ENCODE measurements around the gene CDKN3. TPM values are rescaled to one million over a fixed set of nuclear protein-coding genes. Genes with fewer than 3 reads are reported as not detected.
"Not testable (repeated sequence)": the region's sequence is repeated elsewhere in the genome, so short reads cannot be mapped to it uniquely, and the experiment has no call there.

CDKN3 gene
- total RNA-seq, 2 donors from 2014 or later: 68.0 to 73.3 TPM

GRCh38 chr14:54387328-54387727, 9.5 kb upstream of the CDKN3 start:
- Mint-ChIP-seq H3K9me3 (no peaks in the 10 kb centered on the region), H3K36me3 (ENCODE audit: low read depth) (no peaks in the 10 kb centered on the region), H3K4me3 (no peak overlapping the region), H3K27me3 (peaks cover 29% of the 10 kb centered on the region), H3K4me1 (no peaks in the 10 kb centered on the region), H3K27ac (no peak overlapping the region)
- ATAC-seq (replicated peaks): no peak

GRCh38 chr14:54392131-54392859, 4.5 kb upstream of the CDKN3 start:
- Mint-ChIP-seq H3K4me3 (no peak overlapping the region), H3K36me3 (ENCODE audit: low read depth) (peaks cover 6% of the 10 kb centered on the region), H3K4me1 (no peaks in the 10 kb centered on the region), H3K27me3 (peaks cover 24% of the 10 kb centered on the region), H3K27ac (no peak overlapping the region), H3K9me3 (no peaks in the 10 kb centered on the region)
- no peak for ATAC-seq (replicated peaks)

- peaks cover 15% of the 10 kb centered on the region for H3K27me3 Mint-ChIP-seq
- H3K9me3 Mint-ChIP-seq; ATAC-seq (replicated peaks); H3K4me3 Mint-ChIP-seq; H3K36me3 Mint-ChIP-seq (ENCODE audit: low read depth); H3K4me1 Mint-ChIP-seq; H3K27ac Mint-ChIP-seq: not testable (repeated sequence)
These were observed 3.6 kb upstream of the CDKN3 start for GRCh38 chr14:54392986-54393884.

- Mint-ChIP-seq H3K4me1 (peaks cover 11% of the 10 kb centered on the region), H3K27me3 (peaks cover 6% of the 10 kb centered on the region), H3K36me3 (ENCODE audit: low read depth) (peaks cover 6% of the 10 kb centered on the region), H3K27ac (no peak overlapping the region), H3K9me3 (no peaks in the 10 kb centered on the region), H3K4me3 (no peak overlapping the region)
- ATAC-seq (replicated peaks): no peak
These were observed 2.2 kb upstream of the CDKN3 start for GRCh38 chr14:54394596-54394995.

GRCh38 chr14:54395284-54395683, 1.5 kb upstream of the CDKN3 start:
- Mint-ChIP-seq H3K27me3 (peaks cover 6% of the 10 kb centered on the region), H3K27ac (no peak overlapping the region), H3K4me3 (peak overlapping the region; percentile 85)

GRCh38 chr14:54395716-54396115, 1.1 kb upstream of the CDKN3 start:
- Mint-ChIP-seq H3K27ac (no peak overlapping the region), H3K9me3 (no peaks in the 10 kb centered on the region), H3K4me1 (peaks cover 11% of the 10 kb centered on the region), H3K4me3 (peak overlapping the region; percentile 85), H3K36me3 (ENCODE audit: low read depth) (peaks cover 6% of the 10 kb centered on the region), H3K27me3 (peaks cover 4% of the 10 kb centered on the region)
- no peak for ATAC-seq (replicated peaks)

More at GRCh38 chr14:54395284-54395683, 1.5 kb upstream of the CDKN3 start:
- Mint-ChIP-seq H3K4me1 (peaks cover 11% of the 10 kb centered on the region), H3K9me3 (no peaks in the 10 kb centered on the region), H3K36me3 (ENCODE audit: low read depth) (peaks cover 6% of the 10 kb centered on the region)
- ATAC-seq (replicated peaks): no peak

- peaks cover 1% of the 10 kb centered on the region for H3K27me3 Mint-ChIP-seq
- peak overlapping the region; percentile 88 for H3K27ac Mint-ChIP-seq
- H3K9me3 Mint-ChIP-seq: no peaks in the 10 kb centered on the region
- H3K4me1 Mint-ChIP-seq: peaks cover 11% of the 10 kb centered on the region
- peak overlapping the region; percentile 85 for H3K4me3 Mint-ChIP-seq
- ATAC-seq (replicated peaks): no peak
- H3K36me3 Mint-ChIP-seq (ENCODE audit: low read depth): peaks cover 6% of the 10 kb centered on the region
These were observed 669 bp upstream of the CDKN3 start for GRCh38 chr14:54396183-54396492.

GRCh38 chr14:54399560-54399959, 2.8 kb downstream of the CDKN3 start:
- no peak for ATAC-seq (replicated peaks)
- H3K27me3 Mint-ChIP-seq: no peaks in the 10 kb centered on the region
- H3K4me3 Mint-ChIP-seq: peak overlapping the region; percentile 85
- H3K36me3 Mint-ChIP-seq (ENCODE audit: low read depth): peaks cover 26% of the 10 kb centered on the region
- no peak overlapping the region for H3K27ac Mint-ChIP-seq
- no peaks in the 10 kb centered on the region for H3K9me3 Mint-ChIP-seq
- H3K4me1 Mint-ChIP-seq: peaks cover 11% of the 10 kb centered on the region

GRCh38 chr14:54403401-54404005, 6.7 kb downstream of the CDKN3 start:
- H3K4me1 Mint-ChIP-seq; H3K27me3 Mint-ChIP-seq; H3K27ac Mint-ChIP-seq; H3K9me3 Mint-ChIP-seq; H3K4me3 Mint-ChIP-seq; ATAC-seq (replicated peaks): not testable (repeated sequence)
- peaks cover 38% of the 10 kb centered on the region for H3K36me3 Mint-ChIP-seq (ENCODE audit: low read depth)

GRCh38 chr14:54410215-54410614, 13.4 kb downstream of the CDKN3 start:
- Mint-ChIP-seq H3K27me3 (no peaks in the 10 kb centered on the region), H3K4me3 (no peak overlapping the region), H3K27ac (no peak overlapping the region), H3K36me3 (ENCODE audit: low read depth) (peaks cover 38% of the 10 kb centered on the region), H3K9me3 (no peaks in the 10 kb centered on the region), H3K4me1 (no peaks in the 10 kb centered on the region)
- no peak for ATAC-seq (replicated peaks)

GRCh38 chr14:54411371-54411770, 14.6 kb downstream of the CDKN3 start:
- Mint-ChIP-seq H3K9me3 (no peaks in the 10 kb centered on the region), H3K36me3 (ENCODE audit: low read depth) (peaks cover 34% of the 10 kb centered on the region), H3K4me3 (no peak overlapping the region), H3K27ac (no peak overlapping the region), H3K4me1 (no peaks in the 10 kb centered on the region), H3K27me3 (no peaks in the 10 kb centered on the region)
- ATAC-seq (replicated peaks): no peak

GRCh38 chr14:54420478-54421142, 23.8 kb downstream of the CDKN3 start:
- ATAC-seq (replicated peaks): no peak
- Mint-ChIP-seq H3K9me3 (no peaks in the 10 kb centered on the region), H3K27ac (no peak overlapping the region), H3K27me3 (no peaks in the 10 kb centered on the region), H3K36me3 (ENCODE audit: low read depth) (peaks cover 22% of the 10 kb centered on the region), H3K4me3 (no peak overlapping the region), H3K4me1 (no peaks in the 10 kb centered on the region)

GRCh38 chr14:54423991-54424390, 27.2 kb downstream of the CDKN3 start:
- no peak overlapping the region for H3K4me3 Mint-ChIP-seq
- H3K4me1 Mint-ChIP-seq: no peaks in the 10 kb centered on the region
- H3K36me3 Mint-ChIP-seq (ENCODE audit: low read depth): peaks cover 56% of the 10 kb centered on the region
- H3K27ac Mint-ChIP-seq: no peak overlapping the region
- H3K9me3 Mint-ChIP-seq: no peaks in the 10 kb centered on the region
- no peak for ATAC-seq (replicated peaks)
- no peaks in the 10 kb centered on the region for H3K27me3 Mint-ChIP-seq

GRCh38 chr14:54424479-54424901, 27.7 kb downstream of the CDKN3 start:
- Mint-ChIP-seq H3K27me3 (no peaks in the 10 kb centered on the region), H3K4me1 (no peaks in the 10 kb centered on the region), H3K36me3 (ENCODE audit: low read depth) (peaks cover 61% of the 10 kb centered on the region), H3K27ac (no peak overlapping the region), H3K9me3 (no peaks in the 10 kb centered on the region), H3K4me3 (no peak overlapping the region)
- ATAC-seq (replicated peaks): no peak

Data from activated T-helper 17 cell treated with anti-CD3 and anti-CD28 coated beads, Interleukin-2, amount 50 U/mL, for 72 hours (primary cell).